Activated T-helper 2 cell treated with anti-CD3 and anti-CD28 coated beads, Interferon-gamma antibody, Interleukin-2, Interleukin-4, amounts not matched to agents 10 μg/mL and 5 μg/mL and 100 μg/mL, durations not matched to agents 14 hours and 24 hours and 36 hours (primary cell): ENCODE data around the gene ADCY7. TPM values are rescaled to one million over a fixed set of nuclear protein-coding genes. Genes with fewer than 3 reads are reported as not detected.

Experiments used
- DNase-seq: peaks from one replicate; pipeline ENCODE4 v3.0.0; 2021; ENCODE audit warnings: low spot score
- H3K27ac Mint-ChIP-seq: one replicate; pipeline ENCODE4 v1.8.0; 2021; ENCODE audit warnings: mixed read lengths
- H3K27me3 Mint-ChIP-seq: one replicate; pipeline ENCODE4 v1.8.0; 2021; ENCODE audit warnings: low read depth, mixed read lengths
- H3K36me3 Mint-ChIP-seq: one replicate; pipeline ENCODE4 v1.8.0; 2021; ENCODE audit warnings: low read depth, mixed read lengths
- H3K4me1 Mint-ChIP-seq: one replicate; pipeline ENCODE4 v1.8.0; 2021; ENCODE audit warnings: low read depth, mixed read lengths
- H3K4me3 Mint-ChIP-seq: one replicate; pipeline ENCODE4 v1.8.0; 2021; ENCODE audit warnings: low read depth, mild to moderate bottlenecking, moderate library complexity, mixed read lengths
- H3K9me3 Mint-ChIP-seq: one replicate; pipeline ENCODE4 v1.8.0; 2021; ENCODE audit warnings: mixed read lengths
- intact Hi-C: fragments of 100-400 bp; cut with micrococcal nuclease; formaldehyde crosslinking; loops from one replicate; pipeline ENCODE4 v1.15.1; 2023
- total RNA-seq: library from RNA; stranded (reverse); gene quantifications from 2 replicates; pipeline ENCODE4 v1.2.3, GENCODE V29; 2022

Gene ADCY7
- total RNA-seq, 1 donor from 2014 or later = 89.5 TPM

- no peak overlapping the region for H3K4me3 Mint-ChIP-seq
- no peak for DNase-seq
- no peaks in the 10 kb centered on the region for H3K36me3 Mint-ChIP-seq
- no peak overlapping the region for H3K27ac Mint-ChIP-seq
- H3K4me1 Mint-ChIP-seq = peaks cover 16% of the 10 kb centered on the region
- H3K27me3 Mint-ChIP-seq = peaks cover 18% of the 10 kb centered on the region
- intact Hi-C loops = loop anchor here (2.0 kb wide), 1 partner anchor 23 kb away; the partner anchor contains the start of gene ADCY7
- H3K9me3 Mint-ChIP-seq = no peaks in the 10 kb centered on the region
Observed at GRCh38 chr16:50244140-50244503, 22.2 kb upstream of the ADCY7 start.

- H3K36me3 Mint-ChIP-seq = no peaks in the 10 kb centered on the region
- DNase-seq = no peak
- H3K27me3 Mint-ChIP-seq = peaks cover 18% of the 10 kb centered on the region
- H3K4me1 Mint-ChIP-seq = peaks cover 14% of the 10 kb centered on the region
- intact Hi-C loops = loop anchor here (2.0 kb wide), 1 partner anchor 22 kb away; the partner anchor contains the start of gene ADCY7
- H3K9me3 Mint-ChIP-seq = no peaks in the 10 kb centered on the region
- H3K4me3 Mint-ChIP-seq = peak overlapping the region; percentile 79
- peak overlapping the region; percentile 70 for H3K27ac Mint-ChIP-seq
Observed at GRCh38 chr16:50244504-50245416, 21.6 kb upstream of the ADCY7 start.

- Mint-ChIP-seq H3K27ac (peak overlapping the region; percentile 70), H3K9me3 (no peaks in the 10 kb centered on the region), H3K27me3 (peaks cover 14% of the 10 kb centered on the region), H3K36me3 (no peaks in the 10 kb centered on the region), H3K4me1 (peaks cover 14% of the 10 kb centered on the region), H3K4me3 (peak overlapping the region; percentile 79)
- intact Hi-C loops = loop anchor here (2.0 kb wide), 1 partner anchor 21 kb away; the partner anchor contains the start of gene ADCY7
- DNase-seq = peak; percentile 42
Observed at GRCh38 chr16:50245417-50246298, 20.7 kb upstream of the ADCY7 start.

GRCh38 chr16:50246299-50247122 lies 19.8 kb upstream of the ADCY7 start:
- Mint-ChIP-seq H3K27me3 (peaks cover 5% of the 10 kb centered on the region), H3K4me1 (peaks cover 17% of the 10 kb centered on the region), H3K4me3 (peak overlapping the region; percentile 72), H3K27ac (no peak overlapping the region), H3K36me3 (no peaks in the 10 kb centered on the region), H3K9me3 (no peaks in the 10 kb centered on the region)
- no peak for DNase-seq
- intact Hi-C loops = no loop called here

GRCh38 chr16:50247123-50247905 lies 19.0 kb upstream of the ADCY7 start:
- Mint-ChIP-seq H3K27me3 (peaks cover 5% of the 10 kb centered on the region), H3K9me3 (no peaks in the 10 kb centered on the region), H3K27ac (no peak overlapping the region), H3K36me3 (no peaks in the 10 kb centered on the region), H3K4me3 (peak overlapping the region; percentile 72), H3K4me1 (peaks cover 17% of the 10 kb centered on the region)
- no peak for DNase-seq
- intact Hi-C loops = no loop called here

- peaks cover 2% of the 10 kb centered on the region for H3K27me3 Mint-ChIP-seq
Observed at GRCh38 chr16:50247906-50248608, 18.3 kb upstream of the ADCY7 start.

GRCh38 chr16:50248845-50249244 lies 17.5 kb upstream of the ADCY7 start:
- Mint-ChIP-seq H3K27ac (no peak overlapping the region), H3K4me1 (peaks cover 17% of the 10 kb centered on the region), H3K27me3 (peaks cover 2% of the 10 kb centered on the region), H3K36me3 (no peaks in the 10 kb centered on the region), H3K4me3 (no peak overlapping the region), H3K9me3 (no peaks in the 10 kb centered on the region)
- no peak for DNase-seq
- intact Hi-C loops = no loop called here

More at GRCh38 chr16:50247906-50248608, 18.3 kb upstream of the ADCY7 start:
- peaks cover 17% of the 10 kb centered on the region for H3K4me1 Mint-ChIP-seq
- DNase-seq = no peak
- H3K27ac Mint-ChIP-seq = no peak overlapping the region
- H3K36me3 Mint-ChIP-seq = no peaks in the 10 kb centered on the region
- H3K9me3 Mint-ChIP-seq = no peaks in the 10 kb centered on the region
- H3K4me3 Mint-ChIP-seq = peak overlapping the region; percentile 65
- intact Hi-C loops = no loop called here

GRCh38 chr16:50251375-50252081 lies 14.8 kb upstream of the ADCY7 start:
- no peak for DNase-seq
- Mint-ChIP-seq H3K4me3 (no peak overlapping the region), H3K36me3 (no peaks in the 10 kb centered on the region), H3K4me1 (peaks cover 11% of the 10 kb centered on the region), H3K9me3 (no peaks in the 10 kb centered on the region), H3K27me3 (peaks cover 15% of the 10 kb centered on the region), H3K27ac (no peak overlapping the region)
- intact Hi-C loops = no loop called here

GRCh38 chr16:50252082-50252611 lies 14.2 kb upstream of the ADCY7 start:
- no peak overlapping the region for H3K4me3 Mint-ChIP-seq
- peaks cover 6% of the 10 kb centered on the region for H3K4me1 Mint-ChIP-seq
- intact Hi-C loops = no loop called here
- no peaks in the 10 kb centered on the region for H3K36me3 Mint-ChIP-seq
- H3K27me3 Mint-ChIP-seq = peaks cover 21% of the 10 kb centered on the region
- H3K27ac Mint-ChIP-seq = no peak overlapping the region
- no peaks in the 10 kb centered on the region for H3K9me3 Mint-ChIP-seq
- no peak for DNase-seq

- Mint-ChIP-seq H3K9me3 (no peaks in the 10 kb centered on the region), H3K27me3 (peaks cover 22% of the 10 kb centered on the region), H3K4me1 (peaks cover 3% of the 10 kb centered on the region), H3K27ac (no peak overlapping the region), H3K4me3 (no peak overlapping the region), H3K36me3 (no peaks in the 10 kb centered on the region)
- intact Hi-C loops = no loop called here
- DNase-seq = no peak
Observed at GRCh38 chr16:50252874-50253513, 13.4 kb upstream of the ADCY7 start.
